ENCODE results near the gene AEBP1.
"Not testable (repeated sequence)": the region's sequence is repeated elsewhere in the genome, so short reads cannot be mapped to it uniquely, and the experiment has no call there.

Gene AEBP1

GRCh38 chr7:44120395-44120794 lies 16.2 kb downstream of the AEBP1 start:
- TF ChIP-seq ZNF274 (IDR thresholded peaks at IDR 0.05; ENCODE audit: low read depth, low read length): no peak
- no peak overlapping the region for H3K4me3 ChIP-seq (ENCODE audit: low read length)

GRCh38 chr7:44121761-44122420 lies 17.7 kb downstream of the AEBP1 start:
- no peak for TF ChIP-seq ZNF274 (IDR thresholded peaks at IDR 0.05; ENCODE audit: low read depth, low read length)
- H3K4me3 ChIP-seq (ENCODE audit: low read length): peak overlapping the region; percentile 98; the same call in 1 of the 2 replicates

- peak overlapping the region; percentile 98 for H3K4me3 ChIP-seq (ENCODE audit: low read length)
- TF ChIP-seq ZNF274 (IDR thresholded peaks at IDR 0.05; ENCODE audit: low read depth, low read length): no peak
Observed at GRCh38 chr7:44122529-44122928, 18.4 kb downstream of the AEBP1 start.

GRCh38 chr7:44123190-44124003 lies 19.3 kb downstream of the AEBP1 start, which contains the start of gene POLD2:
Gene POLD2, minus strand, starts transcription at chr7:44123548. Its CDS starts 1,495 bp downstream, at chr7:44122053.
- no peak for TF ChIP-seq ZNF274 (IDR thresholded peaks at IDR 0.05; ENCODE audit: low read depth, low read length)
- peak within 1 kb of the TSS; percentile 98 for H3K4me3 ChIP-seq (ENCODE audit: low read length)

- H3K4me3 ChIP-seq (ENCODE audit: low read length): no peak overlapping the region
- no peak for TF ChIP-seq ZNF274 (IDR thresholded peaks at IDR 0.05; ENCODE audit: low read depth, low read length)
Observed at GRCh38 chr7:44124822-44125202, 20.7 kb downstream of the AEBP1 start.

- not testable (repeated sequence) for H3K4me3 ChIP-seq (ENCODE audit: low read length)
Observed at GRCh38 chr7:44126574-44126973, 22.4 kb downstream of the AEBP1 start.

- no peak overlapping the region for H3K4me3 ChIP-seq (ENCODE audit: low read length)
- no peak for TF ChIP-seq ZNF274 (IDR thresholded peaks at IDR 0.05; ENCODE audit: low read depth, low read length)
Observed at GRCh38 chr7:44127161-44127560, 23.0 kb downstream of the AEBP1 start.

GRCh38 chr7:44128721-44129582 lies 24.8 kb downstream of the AEBP1 start:
- no peak for TF ChIP-seq ZNF274 (IDR thresholded peaks at IDR 0.05; ENCODE audit: low read depth, low read length)
- H3K4me3 ChIP-seq (ENCODE audit: low read length): no peak overlapping the region

GRCh38 chr7:44131173-44132029 lies 27.3 kb downstream of the AEBP1 start:
- H3K4me3 ChIP-seq (ENCODE audit: low read length): no peak overlapping the region
- TF ChIP-seq ZNF274 (IDR thresholded peaks at IDR 0.05; ENCODE audit: low read depth, low read length): no peak

GRCh38 chr7:44132039-44132438 lies 27.9 kb downstream of the AEBP1 start:
- TF ChIP-seq ZNF274 (IDR thresholded peaks at IDR 0.05; ENCODE audit: low read depth, low read length): no peak
- no peak overlapping the region for H3K4me3 ChIP-seq (ENCODE audit: low read length)

GRCh38 chr7:44133295-44133694 lies 29.1 kb downstream of the AEBP1 start:
- no peak for TF ChIP-seq ZNF274 (IDR thresholded peaks at IDR 0.05; ENCODE audit: low read depth, low read length)
- H3K4me3 ChIP-seq (ENCODE audit: low read length): no peak overlapping the region

GRCh38 chr7:44134943-44135628 lies 30.9 kb downstream of the AEBP1 start:
- TF ChIP-seq ZNF274 (IDR thresholded peaks at IDR 0.05; ENCODE audit: low read depth, low read length): no peak
- H3K4me3 ChIP-seq (ENCODE audit: low read length): no peak overlapping the region

- no peak overlapping the region for H3K4me3 ChIP-seq (ENCODE audit: low read length)
- no peak for TF ChIP-seq ZNF274 (IDR thresholded peaks at IDR 0.05; ENCODE audit: low read depth, low read length)
Observed at GRCh38 chr7:44136731-44137130, 32.6 kb downstream of the AEBP1 start.
